K562 (cell line): ENCODE measurements around the gene SLC7A1. TPM values are rescaled to one million over a fixed set of nuclear protein-coding genes. Genes with fewer than 3 reads are reported as not detected.

Experiments
- ATAC-seq: fragments of 200-7000 bp; cut with Tn5 transposase; 3 replicates; pipeline ENCODE4 v1.9.1; 2020; ENCODE audit warnings: moderate library complexity
- BruUV-seq: library from RNA; stranded (reverse); fragments of 400-500 nt; replicated peaks from 2 replicates; lab custom pipeline; 2021; lab: Mats Ljungman, UMichigan
- CTCF ChIA-PET: fragments of 300-600 bp; formaldehyde crosslinking; extraction: SDS; loops from one replicate; lab custom pipeline; 2021; ENCODE audit warnings: low intra/inter-chr PET ratio; lab: Yijun Ruan, JAX
- POLR2A ChIA-PET: fragments of 300-600, 350-650 bp; sonication (Branson Sonifier 250); formaldehyde crosslinking; extraction: SDS; loops from one replicate; lab custom pipeline; 2021; ENCODE audit warnings: antibody characterized with exemption, inconsistent platforms; lab: Yijun Ruan, JAX
- DNase-seq, 4 experiments: peaks; one replicate each; pipeline versions ENCODE4 v3.0.0 to v3.0.0-alpha.2; 2011 to 2018; ENCODE audit warnings: low spot score in 3 of 4, mixed read lengths in 3 of 4; ENCODE audit errors: extremely low read depth in 1 of 4
- FAIRE-seq: peaks from 2 replicates; lab custom pipeline; 2011; peaks lifted over from hg19 to GRCh38; lab: Jason Lieb, UNC
- H2AFZ ChIP-seq: 2 replicates; pipeline ENCODE4 v1.6.0; 2011; ENCODE audit warnings: low read depth, low read length, control low read depth, inconsistent platforms
- H3K27ac ChIP-seq: fragments of 200-600 bp; 3 replicates; pipeline ENCODE4 v1.8.0; 2011; ENCODE audit warnings: low read depth, mild to moderate bottlenecking, control low read depth, inconsistent platforms, low read length, moderate library complexity, mixed read lengths; ENCODE audit errors: extremely low read depth
- H3K27me3 ChIP-seq, 2 experiments: fragments of 300-600 bp in 1 of 2; 2 replicates in 1 of 2; 3 replicates in 1 of 2; pipeline versions ENCODE4 v1.6.0 to v1.8.0; 2011; ENCODE audit warnings: inconsistent platforms in 2 of 2, low read length in 2 of 2, mild to moderate bottlenecking in 1 of 2, mixed read lengths in 1 of 2, moderate library complexity in 1 of 2; ENCODE audit not compliant: control insufficient read depth in 2 of 2, insufficient read depth in 2 of 2
- H3K36me3 ChIP-seq: fragments of 300-600 bp; 3 replicates; pipeline ENCODE4 v1.8.0; 2011; ENCODE audit warnings: mild to moderate bottlenecking, low read length, inconsistent platforms; ENCODE audit not compliant: control insufficient read depth, insufficient read depth
- H3K4me1 ChIP-seq, 2 experiments: fragments of 200-600 bp in 1 of 2; replicated peaks in 1 of 2; 2 replicates in 1 of 2; 3 replicates in 1 of 2; pipeline versions ENCODE4 v1.5.1 to v1.8.0; 2011; ENCODE audit warnings: inconsistent platforms in 2 of 2, low read length in 2 of 2, mild to moderate bottlenecking in 1 of 2, mixed read lengths in 1 of 2, moderate library complexity in 1 of 2; ENCODE audit not compliant: control insufficient read depth in 2 of 2, insufficient read depth in 2 of 2
- H3K4me2 ChIP-seq: 2 replicates; pipeline ENCODE4 v1.6.1; 2011; ENCODE audit warnings: low read length, control low read depth, inconsistent platforms, mixed read lengths; ENCODE audit not compliant: insufficient read depth
- H3K4me3 ChIP-seq: fragments of 200-600 bp; sonication (generic), shearing (Covaris generic); 2 replicates; pipeline ENCODE4 v1.5.1; 2016; ENCODE audit warnings: control low read depth, inconsistent platforms
- H3K79me2 ChIP-seq: fragments of 200-600 bp; 3 replicates; pipeline ENCODE4 v1.8.0; 2011; ENCODE audit warnings: low read length, inconsistent platforms; ENCODE audit not compliant: control insufficient read depth, insufficient read depth
- H3K9ac ChIP-seq, 2 experiments: 2 replicates each; pipeline versions ENCODE4 v1.6.0 to v1.6.1; 2011; ENCODE audit warnings: low read depth in 2 of 2, low read length in 2 of 2, control low read depth in 1 of 2, inconsistent platforms in 1 of 2, mild to moderate bottlenecking in 1 of 2, mixed read lengths in 1 of 2; ENCODE audit not compliant: insufficient read depth in 1 of 2
- H3K9me1 ChIP-seq: one replicate; pipeline ENCODE4 v1.6.0; 2011; ENCODE audit warnings: inconsistent platforms, mild to moderate bottlenecking, low read length, moderate library complexity; ENCODE audit not compliant: control insufficient read depth, insufficient read depth
- H3K9me3 ChIP-seq: replicated peaks from 2 replicates; pipeline ENCODE4 v1.5.1; 2011; ENCODE audit warnings: low read depth, low read length, inconsistent platforms; ENCODE audit not compliant: control insufficient read depth, insufficient read depth
- H4K20me1 ChIP-seq: replicated peaks from 2 replicates; pipeline ENCODE4 v1.6.1; 2011; ENCODE audit warnings: low read length, inconsistent platforms, mixed read lengths; ENCODE audit not compliant: control insufficient read depth, insufficient read depth
- ARID3B ChIP-seq: fragments of 250-450 bp; sonication (Bioruptor Pico); IDR thresholded peaks from 2 replicates; pipeline ENCODE4 v1.4.0; 2020; ENCODE audit warnings: borderline replicate concordance
- ARNT ChIP-seq, 2 experiments: fragments of 450-650 bp; IDR thresholded peaks; 2 replicates each; pipeline ENCODE4 v1.6.1; 2016; ENCODE audit warnings: mild to moderate bottlenecking in 1 of 2
- ELF2 ChIP-seq: fragments of 250-450 bp; sonication (Bioruptor Pico); IDR thresholded peaks from 2 replicates; pipeline ENCODE4 v1.5.0; 2021; ENCODE audit warnings: mild to moderate bottlenecking
- HEY1 ChIP-seq: fragments of 250-450 bp; sonication (Bioruptor Pico); IDR thresholded peaks from 2 replicates; pipeline ENCODE4 v1.5.0; 2020; ENCODE audit warnings: mild to moderate bottlenecking, moderate library complexity, borderline replicate concordance
- MEF2D ChIP-seq: conservative IDR thresholded peaks from 2 replicates; pipeline ENCODE4 v1.6.1; 2016; ENCODE audit warnings: low read depth, missing genetic modification characterization, missing compliant biosample characterization
- RERE ChIP-seq: sonication (generic); formaldehyde crosslinking; IDR thresholded peaks from 2 replicates; pipeline ENCODE4 v1.8.0; 2023; ENCODE audit warnings: missing genetic modification reagents, mild to moderate bottlenecking, borderline replicate concordance
- SMAD4 ChIP-seq: fragments of 250-450 bp; sonication (Bioruptor Pico); conservative IDR thresholded peaks from 2 replicates; pipeline ENCODE4 v1.8.0; 2021; ENCODE audit warnings: inconsistent platforms, mild to moderate bottlenecking, moderate library complexity
- UBTF ChIP-seq, 2 experiments: IDR thresholded peaks; 2 replicates each; pipeline ENCODE4 v1.6.1; 2012; ENCODE audit warnings: improper control_type of control experiment in 2 of 2, low read depth in 2 of 2, low read length in 2 of 2, borderline replicate concordance in 1 of 2
- whole genome bisulfite sequencing: fragments of 100-300 bp; shearing (Covaris generic); methylation state at CpG from one replicate; pipeline ENCODE4 v1.1.6; 2016; ENCODE audit warnings: low coverage, mixed read lengths; ENCODE audit not compliant: insufficient coverage; ENCODE audit errors: missing lambda C conversion rate; 5-methylcytosine and 5-hydroxymethylcytosine counted together
- in situ Hi-C: fragments of 300-500 bp; cut with MboI; formaldehyde crosslinking; loops from 4 replicates; pipeline ENCODE4 v1.15.0; 2018; ENCODE audit warnings: inconsistent platforms, mixed read lengths
- intact Hi-C: fragments of 100-400 bp; cut with micrococcal nuclease; formaldehyde crosslinking; loops from 2 replicates; pipeline ENCODE4 v1.14.2; 2022
- polyA plus RNA-seq, 8 experiments: library from polyadenylated mRNA; depleted of rRNA in 4 of 8; stranded (reverse) in 5 of 8; unstranded in 3 of 8; fragments of >200 nt; fragmentation: Nextera tagmentation in 2 of 8; fragmentation: Illumina TruSeq in 1 of 8; extraction: Ambion mirVana in 2 of 8; extraction: Trizol in 1 of 8; gene quantifications; 2 replicates each; pipeline versions ENCODE4 v1.2.1 to v1.2.3, GENCODE V29; 2011 to 2014; ENCODE audit warnings: inconsistent platforms in 1 of 8, missing spikeins in 1 of 8
- total RNA-seq, 7 experiments: library from RNA; depleted of rRNA in 6 of 7; stranded (reverse); fragments of >200 nt in 6 of 7; fragmentation: Illumina TruSeq in 2 of 7; extraction: Trizol in 2 of 7; gene quantifications; 2 replicates each; pipeline versions ENCODE4 v1.2.1 to v1.2.3, GENCODE V29; 2011 to 2021; ENCODE audit warnings: low replicate concordance in 1 of 7
- TF ChIP-seq, protein P1 (sequence below), 2 experiments: fragments of 450-650 bp in 1 of 2; IDR thresholded peaks; 2 replicates each; pipeline ENCODE4 v1.6.1; 2011 to 2017; ENCODE audit warnings: low read depth in 2 of 2, antibody characterized with exemption in 1 of 2, borderline replicate concordance in 1 of 2, low read length in 1 of 2, mild to moderate bottlenecking in 1 of 2, mixed read lengths in 1 of 2; ENCODE audit not compliant: control insufficient read depth in 1 of 2

SLC7A1 gene
- total and polyA plus RNA-seq, 9 of the 15 experiments (the other 6 are each of a cell fraction or from before 2014, with no cell fraction given) = 3.3 to 69.7 (median 10.8) TPM

GRCh38 chr13:29561918-29562317 lies 33.6 kb downstream of the SLC7A1 start:
- intact Hi-C loops = no loop called here
- Histone ChIP-seq H3K79me2 (peaks cover 72% of the 10 kb centered on the region), H3K27me3 (no peaks in the 10 kb centered on the region), H3K9ac (no peak overlapping the region), H3K36me3 (peaks cover 3% of the 10 kb centered on the region; the same call in 2 of the 3 replicates), H4K20me1 (peaks cover 36% of the 10 kb centered on the region), H3K9me3 (no peaks in the 10 kb centered on the region), H2AFZ (no peak overlapping the region), H3K4me2 (no peak overlapping the region), H3K4me1 (no peaks in the 10 kb centered on the region; a peak in 1 of 5 replicates), H3K4me3 (no peak overlapping the region), H3K9me1 (peaks cover 6% of the 10 kb centered on the region), H3K27ac (no peak overlapping the region)
- POLR2A ChIA-PET = no interaction called here
- CTCF ChIA-PET = no interaction called here
- 92% methylated on average over 6 of the region's 6 CpGs for WGBS
- in situ Hi-C loops = no loop called here
- no peak for FAIRE-seq
- no peak for ATAC-seq
- no peak for DNase-seq
- BruUV-seq = no TSS peak
- TF ChIP-seq ARNT (IDR thresholded peaks at IDR 0.05) = no peak
- no peak for TF ChIP-seq UBTF (IDR thresholded peaks at IDR 0.05; ENCODE audit: borderline replicate concordance in 1 of 2, low read depth in 2 of 2, low read length in 2 of 2)
- no peak for TF ChIP-seq ARID3B (CRISPR knock-in tag)
- no peak for TF ChIP-seq SMAD4 (CRISPR knock-in tag)
- TF ChIP-seq, protein P1, sequence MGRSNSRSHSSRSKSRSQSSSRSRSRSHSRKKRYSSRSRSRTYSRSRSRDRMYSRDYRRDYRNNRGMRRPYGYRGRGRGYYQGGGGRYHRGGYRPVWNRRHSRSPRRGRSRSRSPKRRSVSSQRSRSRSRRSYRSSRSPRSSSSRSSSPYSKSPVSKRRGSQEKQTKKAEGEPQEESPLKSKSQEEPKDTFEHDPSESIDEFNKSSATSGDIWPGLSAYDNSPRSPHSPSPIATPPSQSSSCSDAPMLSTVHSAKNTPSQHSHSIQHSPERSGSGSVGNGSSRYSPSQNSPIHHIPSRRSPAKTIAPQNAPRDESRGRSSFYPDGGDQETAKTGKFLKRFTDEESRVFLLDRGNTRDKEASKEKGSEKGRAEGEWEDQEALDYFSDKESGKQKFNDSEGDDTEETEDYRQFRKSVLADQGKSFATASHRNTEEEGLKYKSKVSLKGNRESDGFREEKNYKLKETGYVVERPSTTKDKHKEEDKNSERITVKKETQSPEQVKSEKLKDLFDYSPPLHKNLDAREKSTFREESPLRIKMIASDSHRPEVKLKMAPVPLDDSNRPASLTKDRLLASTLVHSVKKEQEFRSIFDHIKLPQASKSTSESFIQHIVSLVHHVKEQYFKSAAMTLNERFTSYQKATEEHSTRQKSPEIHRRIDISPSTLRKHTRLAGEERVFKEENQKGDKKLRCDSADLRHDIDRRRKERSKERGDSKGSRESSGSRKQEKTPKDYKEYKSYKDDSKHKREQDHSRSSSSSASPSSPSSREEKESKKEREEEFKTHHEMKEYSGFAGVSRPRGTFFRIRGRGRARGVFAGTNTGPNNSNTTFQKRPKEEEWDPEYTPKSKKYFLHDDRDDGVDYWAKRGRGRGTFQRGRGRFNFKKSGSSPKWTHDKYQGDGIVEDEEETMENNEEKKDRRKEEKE (IDR thresholded peaks at IDR 0.05; ENCODE audit: borderline replicate concordance in 1 of 2, control insufficient read depth in 1 of 2, low read depth in 2 of 2, low read length in 1 of 2) = no peak
- TF ChIP-seq RERE (CRISPR knock-in tag) = no peak
- no peak for TF ChIP-seq HEY1
- no peak for TF ChIP-seq MEF2D
- TF ChIP-seq ELF2 (CRISPR knock-in tag) = no peak
